OCI-LY3 (cell line): ENCODE measurements around the gene RBMS3.

Experiments
- CTCF ChIP-seq: fragments of 200-600, 300-600 bp; sonication (generic); IDR thresholded peaks from 2 replicates; pipeline ENCODE4 v1.5.1; 2014; ENCODE audit warnings: antibody characterized with exemption, low read length, low read depth
- EZH2phosphoT487 ChIP-seq: fragments of 200-600 bp; shearing (Covaris generic); IDR thresholded peaks from 2 replicates; pipeline ENCODE4 v1.6.1; 2018; ENCODE audit warnings: antibody characterized with exemption, mixed run types, low read depth

- TF ChIP-seq EZH2phosphoT487 (no peak), CTCF (no peak)
These were observed 35.4 kb upstream of the RBMS3 start for GRCh38 chr3:29245441-29245840.
